AG09319 (cell line): ENCODE data around the gene UBL7.

ENCODE experiments used
- DNase-seq: peaks from one replicate; pipeline ENCODE4 v3.0.0-alpha.2; 2010; ENCODE audit warnings: low read depth; ENCODE audit errors: extremely low read depth
- CTCF ChIP-seq: IDR thresholded peaks from 2 replicates; pipeline ENCODE4 v1.5.1; 2011; ENCODE audit warnings: low read depth, mild to moderate bottlenecking, inconsistent platforms, low read length, moderate library complexity

Gene UBL7

GRCh38 chr15:74451861-74452835, 8.8 kb downstream of the UBL7 start:
- no peak for DNase-seq
- no peak for TF ChIP-seq CTCF

- no peak for DNase-seq
- no peak for TF ChIP-seq CTCF
These were observed 9.6 kb downstream of the UBL7 start for GRCh38 chr15:74451322-74451721.

GRCh38 chr15:74449643-74450205, 11.2 kb downstream of the UBL7 start:
- TF ChIP-seq CTCF, result no peak
- no peak for DNase-seq

- no peak for DNase-seq
- TF ChIP-seq CTCF, result no peak
These were observed 11.9 kb downstream of the UBL7 start for GRCh38 chr15:74449095-74449494.

- TF ChIP-seq CTCF, result no peak
- no peak for DNase-seq
These were observed 14.9 kb downstream of the UBL7 start for GRCh38 chr15:74445816-74446763.

- DNase-seq, result no peak
- no peak for TF ChIP-seq CTCF
These were observed 16.6 kb downstream of the UBL7 start for GRCh38 chr15:74444106-74445062.
